NCI-H146 treated with DMSO at 0.1 percent for 48 hours (cell line): ENCODE measurements around the gene CCHCR1.
"Not testable (repeated sequence)": the region's sequence is repeated elsewhere in the genome, so short reads cannot be mapped to it uniquely, and the experiment has no call there.

Source experiments
- DNase-seq: peaks from one replicate; lab custom pipeline; 2025; ENCODE audit not compliant: unreplicated experiment; lab: John Stamatoyannopoulos, UW

CCHCR1 gene

GRCh38 chr6:31185695-31186051 is 28.1 kb upstream of the CCHCR1 start:
- not testable (repeated sequence) for DNase-seq

GRCh38 chr6:31183859-31184258 is 26.3 kb upstream of the CCHCR1 start:
- DNase-seq, result not testable (repeated sequence)

- not testable (repeated sequence) for DNase-seq
Observed at GRCh38 chr6:31183287-31183686, 25.7 kb upstream of the CCHCR1 start.

GRCh38 chr6:31180500-31180899 is 22.9 kb upstream of the CCHCR1 start:
- no peak for DNase-seq

- no peak for DNase-seq
Observed at GRCh38 chr6:31179896-31180295, 22.3 kb upstream of the CCHCR1 start.

GRCh38 chr6:31179042-31179386 is 21.4 kb upstream of the CCHCR1 start:
- DNase-seq, result no peak

GRCh38 chr6:31178143-31179041 is 20.8 kb upstream of the CCHCR1 start:
- no peak for DNase-seq

- no peak for DNase-seq
Observed at GRCh38 chr6:31175971-31176370, 18.4 kb upstream of the CCHCR1 start.

GRCh38 chr6:31174378-31174777 is 16.8 kb upstream of the CCHCR1 start:
- DNase-seq, result no peak

- no peak for DNase-seq
Observed at GRCh38 chr6:31173406-31173805, 15.8 kb upstream of the CCHCR1 start.

GRCh38 chr6:31172973-31173384 is 15.4 kb upstream of the CCHCR1 start:
- no peak for DNase-seq

- no peak for DNase-seq
Observed at GRCh38 chr6:31171931-31172905, 14.6 kb upstream of the CCHCR1 start.

- no peak for DNase-seq
Observed at GRCh38 chr6:31170987-31171671, 13.5 kb upstream of the CCHCR1 start.

- DNase-seq, result no peak
Observed at GRCh38 chr6:31170600-31170881, 12.9 kb upstream of the CCHCR1 start, which contains the start of gene POU5F1. Gene POU5F1, minus strand, starts transcription at chr6:31170682. Its CDS starts 62 bp downstream, at chr6:31170620.

- not testable (repeated sequence) for DNase-seq
Observed at GRCh38 chr6:31169858-31170599, 12.4 kb upstream of the CCHCR1 start.

GRCh38 chr6:31169123-31169857 is 11.7 kb upstream of the CCHCR1 start:
- no peak for DNase-seq

GRCh38 chr6:31168606-31169005 is 11.0 kb upstream of the CCHCR1 start:
- DNase-seq, result no peak

GRCh38 chr6:31165986-31166385 is 8.4 kb upstream of the CCHCR1 start:
- no peak for DNase-seq

- DNase-seq, result not testable (repeated sequence)
Observed at GRCh38 chr6:31165064-31165832, 7.6 kb upstream of the CCHCR1 start.
